ENCODE results near the gene CARD11.

Gene CARD11

GRCh38 chr7:3066506-3066905 lies 22.8 kb upstream of the CARD11 start:
- Histone ChIP-seq H3K4me3 (ENCODE audit: low read depth, low read length) (no peak overlapping the region), H3K23ac (ENCODE audit: low read length) (no peak overlapping the region), H3K9ac (ENCODE audit: low read length) (no peak overlapping the region), H2BK12ac (ENCODE audit: low read length) (no peak overlapping the region), H3K79me2 (ENCODE audit: control insufficient read depth, insufficient read depth, low read length, poor library complexity) (no peaks in the 10 kb centered on the region), H3K27ac (ENCODE audit: low read depth, low read length) (no peak overlapping the region), H3K4ac (ENCODE audit: low read depth, low read length) (no peak overlapping the region), H2AFZ (ENCODE audit: insufficient read depth, low read length, poor library complexity) (no peak overlapping the region), H4K12ac (ENCODE audit: low read depth, low read length) (no peak overlapping the region), H2BK5ac (ENCODE audit: low read depth, low read length, poor library complexity) (no peak overlapping the region), H4K8ac (ENCODE audit: low read depth, low read length) (no peak overlapping the region), H3K18ac (ENCODE audit: low read length) (no peak overlapping the region), H3K4me1 (ENCODE audit: control insufficient read depth in 1 of 2, insufficient read depth in 2 of 2, low read length in 2 of 2) (no peaks in the 10 kb centered on the region), H3K36me3 (ENCODE audit: control insufficient read depth in 1 of 2, insufficient read depth in 2 of 2, low read length in 2 of 2) (no peaks in the 10 kb centered on the region), H4K91ac (ENCODE audit: low read depth, low read length) (no peak overlapping the region), H3K14ac (ENCODE audit: low read length) (no peak overlapping the region), H3K79me1 (ENCODE audit: low read length) (no peaks in the 10 kb centered on the region), H3K27me3 (ENCODE audit: insufficient read depth, low read length) (no peaks in the 10 kb centered on the region), H3K9me3 (ENCODE audit: insufficient read depth, low read depth, low read length) (no peaks in the 10 kb centered on the region), H3K4me2 (ENCODE audit: low read length) (no peak overlapping the region), H2AK5ac (ENCODE audit: low read length) (no peak overlapping the region), H2BK120ac (ENCODE audit: insufficient read depth, low read length, poor library complexity) (no peak overlapping the region)
- DNase-seq = no peak
- no CpG with 5 or more reads among the region's 1 CpG for WGBS (ENCODE audit: extremely low coverage, insufficient coverage, insufficient read length)

- Histone ChIP-seq H2AK5ac (ENCODE audit: low read length) (no peak overlapping the region), H3K4me2 (ENCODE audit: low read length) (no peak overlapping the region), H3K4me1 (ENCODE audit: control insufficient read depth in 1 of 2, insufficient read depth in 2 of 2, low read length in 2 of 2) (no peaks in the 10 kb centered on the region), H2BK12ac (ENCODE audit: low read length) (no peak overlapping the region), H3K79me1 (ENCODE audit: low read length) (no peaks in the 10 kb centered on the region), H2AFZ (ENCODE audit: insufficient read depth, low read length, poor library complexity) (no peak overlapping the region), H3K14ac (ENCODE audit: low read length) (no peak overlapping the region), H4K91ac (ENCODE audit: low read depth, low read length) (no peak overlapping the region), H3K27ac (ENCODE audit: low read depth, low read length) (no peak overlapping the region), H3K4me3 (ENCODE audit: low read depth, low read length) (no peak overlapping the region), H3K23ac (ENCODE audit: low read length) (no peak overlapping the region), H2BK5ac (ENCODE audit: low read depth, low read length, poor library complexity) (no peak overlapping the region), H3K18ac (ENCODE audit: low read length) (no peak overlapping the region), H3K9me3 (ENCODE audit: insufficient read depth, low read depth, low read length) (no peaks in the 10 kb centered on the region), H4K12ac (ENCODE audit: low read depth, low read length) (no peak overlapping the region), H4K8ac (ENCODE audit: low read depth, low read length) (no peak overlapping the region), H3K4ac (ENCODE audit: low read depth, low read length) (no peak overlapping the region), H3K9ac (ENCODE audit: low read length) (no peak overlapping the region), H3K36me3 (ENCODE audit: control insufficient read depth in 1 of 2, insufficient read depth in 2 of 2, low read length in 2 of 2) (no peaks in the 10 kb centered on the region), H2BK120ac (ENCODE audit: insufficient read depth, low read length, poor library complexity) (no peak overlapping the region), H3K27me3 (ENCODE audit: insufficient read depth, low read length) (no peaks in the 10 kb centered on the region), H3K79me2 (ENCODE audit: control insufficient read depth, insufficient read depth, low read length, poor library complexity) (no peaks in the 10 kb centered on the region)
- no CpG with 5 or more reads among the region's 11 CpGs for WGBS (ENCODE audit: extremely low coverage, insufficient coverage, insufficient read length)
- DNase-seq = peak; percentile 15 to 39
Measured at GRCh38 chr7:3065724-3066143, 22.1 kb upstream of the CARD11 start.

- Histone ChIP-seq H4K91ac (ENCODE audit: low read depth, low read length) (no peak overlapping the region), H3K4me1 (ENCODE audit: control insufficient read depth in 1 of 2, insufficient read depth in 2 of 2, low read length in 2 of 2) (no peaks in the 10 kb centered on the region), H3K14ac (ENCODE audit: low read length) (no peak overlapping the region), H4K8ac (ENCODE audit: low read depth, low read length) (no peak overlapping the region), H2BK5ac (ENCODE audit: low read depth, low read length, poor library complexity) (no peak overlapping the region), H3K79me2 (ENCODE audit: control insufficient read depth, insufficient read depth, low read length, poor library complexity) (no peaks in the 10 kb centered on the region), H3K18ac (ENCODE audit: low read length) (no peak overlapping the region), H3K27me3 (ENCODE audit: insufficient read depth, low read length) (no peaks in the 10 kb centered on the region), H3K79me1 (ENCODE audit: low read length) (no peaks in the 10 kb centered on the region), H3K4me3 (ENCODE audit: low read depth, low read length) (no peak overlapping the region), H3K23ac (ENCODE audit: low read length) (no peak overlapping the region), H3K4me2 (ENCODE audit: low read length) (no peak overlapping the region), H3K9ac (ENCODE audit: low read length) (no peak overlapping the region), H4K12ac (ENCODE audit: low read depth, low read length) (no peak overlapping the region), H3K36me3 (ENCODE audit: control insufficient read depth in 1 of 2, insufficient read depth in 2 of 2, low read length in 2 of 2) (no peaks in the 10 kb centered on the region), H2BK120ac (ENCODE audit: insufficient read depth, low read length, poor library complexity) (no peak overlapping the region), H2BK12ac (ENCODE audit: low read length) (no peak overlapping the region), H2AK5ac (ENCODE audit: low read length) (no peak overlapping the region), H3K9me3 (ENCODE audit: insufficient read depth, low read depth, low read length) (no peaks in the 10 kb centered on the region), H3K4ac (ENCODE audit: low read depth, low read length) (no peak overlapping the region), H3K27ac (ENCODE audit: low read depth, low read length) (no peak overlapping the region), H2AFZ (ENCODE audit: insufficient read depth, low read length, poor library complexity) (no peak overlapping the region)
- DNase-seq = peak in 1 of 2 donors; percentile 59
- WGBS (ENCODE audit: extremely low coverage, insufficient coverage, insufficient read length) = no CpG with 5 or more reads among the region's 5 CpGs
Measured at GRCh38 chr7:3064067-3064466, 20.4 kb upstream of the CARD11 start.

- Histone ChIP-seq H2BK5ac (ENCODE audit: low read depth, low read length, poor library complexity) (no peak overlapping the region), H2BK120ac (ENCODE audit: insufficient read depth, low read length, poor library complexity) (no peak overlapping the region), H3K9ac (ENCODE audit: low read length) (no peak overlapping the region), H3K14ac (ENCODE audit: low read length) (no peak overlapping the region), H2AK5ac (ENCODE audit: low read length) (no peak overlapping the region), H3K79me1 (ENCODE audit: low read length) (no peaks in the 10 kb centered on the region), H4K91ac (ENCODE audit: low read depth, low read length) (no peak overlapping the region), H4K12ac (ENCODE audit: low read depth, low read length) (no peak overlapping the region), H3K4me3 (ENCODE audit: low read depth, low read length) (no peak overlapping the region), H3K4me1 (ENCODE audit: control insufficient read depth in 1 of 2, insufficient read depth in 2 of 2, low read length in 2 of 2) (no peaks in the 10 kb centered on the region), H2BK12ac (ENCODE audit: low read length) (no peak overlapping the region), H3K79me2 (ENCODE audit: control insufficient read depth, insufficient read depth, low read length, poor library complexity) (no peaks in the 10 kb centered on the region), H3K27ac (ENCODE audit: low read depth, low read length) (no peak overlapping the region), H4K8ac (ENCODE audit: low read depth, low read length) (no peak overlapping the region), H3K4ac (ENCODE audit: low read depth, low read length) (no peak overlapping the region), H3K36me3 (ENCODE audit: control insufficient read depth in 1 of 2, insufficient read depth in 2 of 2, low read length in 2 of 2) (no peaks in the 10 kb centered on the region), H2AFZ (ENCODE audit: insufficient read depth, low read length, poor library complexity) (no peak overlapping the region), H3K18ac (ENCODE audit: low read length) (no peak overlapping the region), H3K23ac (ENCODE audit: low read length) (no peak overlapping the region), H3K27me3 (ENCODE audit: insufficient read depth, low read length) (no peaks in the 10 kb centered on the region), H3K9me3 (ENCODE audit: insufficient read depth, low read depth, low read length) (no peaks in the 10 kb centered on the region), H3K4me2 (ENCODE audit: low read length) (no peak overlapping the region)
- WGBS (ENCODE audit: extremely low coverage, insufficient coverage, insufficient read length) = 98% methylated on average over 2 of the region's 7 CpGs
- DNase-seq = no peak
Measured at GRCh38 chr7:3063016-3063753, 19.5 kb upstream of the CARD11 start.

Data from trophoblast cell (in vitro differentiated cells and primary cell).